BJ (cell line): Measurements from ENCODE around the gene SSH2. TPM values are rescaled to one million over a fixed set of nuclear protein-coding genes. Genes with fewer than 3 reads are reported as not detected.
A peak's percentile ranks its signal among the peaks of the same experiment; 100 is the strongest.

ENCODE experiments used
- CTCF ChIA-PET: fragments of 350-600 bp; formaldehyde crosslinking; extraction: SDS; loops from one replicate; lab custom pipeline; 2021; ENCODE audit warnings: antibody characterized with exemption, inconsistent platforms; lab: Yijun Ruan, JAX
- POLR2A ChIA-PET: fragments of 300-600 bp; sonication (Branson Sonifier 250); formaldehyde crosslinking; extraction: SDS; loops from one replicate; lab custom pipeline; 2021; ENCODE audit warnings: antibody characterized with exemption; lab: Charles Lee
- DNase-seq: peaks from one replicate; pipeline ENCODE4 v3.0.0-alpha.2; 2011; ENCODE audit warnings: low read depth
- H3K27me3 ChIP-seq: 2 replicates; pipeline ENCODE4 v1.6.0; 2011; ENCODE audit warnings: low read length; ENCODE audit not compliant: control insufficient read depth, insufficient read depth
- H3K36me3 ChIP-seq: 2 replicates; pipeline ENCODE4 v1.5.1; 2011; ENCODE audit warnings: low read length; ENCODE audit not compliant: control insufficient read depth, insufficient read depth
- H3K4me3 ChIP-seq: 2 replicates; pipeline ENCODE4 v1.5.1; 2011; ENCODE audit warnings: low read depth, mild to moderate bottlenecking, control low read depth, low read length
- polyA plus RNA-seq: library from polyadenylated mRNA; depleted of rRNA; stranded (reverse); fragments of >200 nt; gene quantifications from 2 replicates; pipeline ENCODE4 v1.2.3, GENCODE V29; 2011
- TF ChIP-seq, protein P1 (sequence below): IDR thresholded peaks from 2 replicates; pipeline ENCODE4 v1.5.1; 2011; ENCODE audit warnings: low read depth, mild to moderate bottlenecking, control low read depth, inconsistent platforms, low read length, moderate library complexity; ENCODE audit not compliant: insufficient read depth

The SSH2 gene
- polyA plus RNA-seq, 1 experiment: 5.7 TPM

DNA sequence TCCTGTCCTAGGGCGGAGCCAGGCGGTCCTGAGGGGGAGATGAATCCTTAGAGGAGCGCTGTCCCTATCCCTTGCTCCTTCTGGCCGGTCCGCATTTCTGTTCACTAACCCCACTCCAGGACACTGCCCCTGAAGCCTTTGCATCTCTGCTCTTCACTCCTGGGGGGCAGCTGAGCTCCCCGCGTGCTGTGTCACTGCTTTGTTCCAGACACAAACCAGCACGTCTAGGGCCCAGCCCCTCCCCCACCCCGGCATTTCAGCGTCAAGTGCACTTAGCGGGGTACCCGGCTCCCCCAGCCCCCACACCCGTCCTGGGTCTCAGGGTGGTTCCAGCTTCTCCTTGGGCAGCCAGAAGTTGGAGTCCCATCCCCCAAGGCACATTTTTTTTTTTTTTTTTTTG is 316.2 kb downstream of the SSH2 start:
- no peaks in the 10 kb centered on the region for H3K36me3 ChIP-seq
- TF ChIP-seq, protein P1, sequence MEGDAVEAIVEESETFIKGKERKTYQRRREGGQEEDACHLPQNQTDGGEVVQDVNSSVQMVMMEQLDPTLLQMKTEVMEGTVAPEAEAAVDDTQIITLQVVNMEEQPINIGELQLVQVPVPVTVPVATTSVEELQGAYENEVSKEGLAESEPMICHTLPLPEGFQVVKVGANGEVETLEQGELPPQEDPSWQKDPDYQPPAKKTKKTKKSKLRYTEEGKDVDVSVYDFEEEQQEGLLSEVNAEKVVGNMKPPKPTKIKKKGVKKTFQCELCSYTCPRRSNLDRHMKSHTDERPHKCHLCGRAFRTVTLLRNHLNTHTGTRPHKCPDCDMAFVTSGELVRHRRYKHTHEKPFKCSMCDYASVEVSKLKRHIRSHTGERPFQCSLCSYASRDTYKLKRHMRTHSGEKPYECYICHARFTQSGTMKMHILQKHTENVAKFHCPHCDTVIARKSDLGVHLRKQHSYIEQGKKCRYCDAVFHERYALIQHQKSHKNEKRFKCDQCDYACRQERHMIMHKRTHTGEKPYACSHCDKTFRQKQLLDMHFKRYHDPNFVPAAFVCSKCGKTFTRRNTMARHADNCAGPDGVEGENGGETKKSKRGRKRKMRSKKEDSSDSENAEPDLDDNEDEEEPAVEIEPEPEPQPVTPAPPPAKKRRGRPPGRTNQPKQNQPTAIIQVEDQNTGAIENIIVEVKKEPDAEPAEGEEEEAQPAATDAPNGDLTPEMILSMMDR: no peak
- ChIA-PET POLR2A (no interaction called here), CTCF (interaction anchor here (0.9 to 4.1 kb wide), 10 partner anchors 9 to 491 kb away, joined by 3 to 32 read pairs (median 3); partner anchors contain the start of genes ANKRD13B and CORO6)
- no peaks in the 10 kb centered on the region for H3K27me3 ChIP-seq
- no peak for DNase-seq
- H3K4me3 ChIP-seq: peak overlapping the region; percentile 9; the same call in 1 of the 2 replicates

DNA sequence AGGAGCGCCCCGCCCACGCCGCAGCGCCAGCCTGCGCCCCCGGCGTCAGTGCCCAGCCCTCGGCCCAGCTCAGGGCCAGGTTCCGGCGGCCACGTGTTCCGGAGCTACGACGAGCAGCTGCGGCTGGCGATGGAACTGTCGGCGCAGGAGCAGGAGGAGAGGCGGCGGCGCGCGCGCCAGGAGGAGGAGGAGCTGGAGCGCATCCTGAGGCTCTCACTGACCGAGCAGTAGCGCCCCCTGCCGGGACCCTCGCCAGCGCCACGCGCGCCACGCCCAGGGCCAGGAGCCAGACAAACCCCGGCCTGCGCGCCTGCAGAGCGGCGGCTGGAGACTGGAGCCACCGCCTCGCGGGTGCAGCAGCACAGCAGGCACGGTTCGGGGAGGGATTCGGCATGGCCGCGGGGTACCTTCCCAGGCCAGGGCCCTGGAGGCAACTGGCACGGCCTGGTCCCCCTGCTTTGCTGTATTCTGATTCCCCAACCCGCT is 316.6 kb downstream of the SSH2 start:
- Histone ChIP-seq H3K27me3 (no peaks in the 10 kb centered on the region), H3K4me3 (peak overlapping the region; percentile 9), H3K36me3 (no peaks in the 10 kb centered on the region)
- CTCF ChIA-PET: interaction anchor here (0.7 to 4.1 kb wide), 12 partner anchors 8 to 491 kb away, joined by 3 to 32 read pairs (median 3); partner anchors contain the start of genes ANKRD13B and CORO6
- TF ChIP-seq, protein P1: peak; percentile 65
- POLR2A ChIA-PET: no interaction called here
- DNase-seq: no peak

DNA sequence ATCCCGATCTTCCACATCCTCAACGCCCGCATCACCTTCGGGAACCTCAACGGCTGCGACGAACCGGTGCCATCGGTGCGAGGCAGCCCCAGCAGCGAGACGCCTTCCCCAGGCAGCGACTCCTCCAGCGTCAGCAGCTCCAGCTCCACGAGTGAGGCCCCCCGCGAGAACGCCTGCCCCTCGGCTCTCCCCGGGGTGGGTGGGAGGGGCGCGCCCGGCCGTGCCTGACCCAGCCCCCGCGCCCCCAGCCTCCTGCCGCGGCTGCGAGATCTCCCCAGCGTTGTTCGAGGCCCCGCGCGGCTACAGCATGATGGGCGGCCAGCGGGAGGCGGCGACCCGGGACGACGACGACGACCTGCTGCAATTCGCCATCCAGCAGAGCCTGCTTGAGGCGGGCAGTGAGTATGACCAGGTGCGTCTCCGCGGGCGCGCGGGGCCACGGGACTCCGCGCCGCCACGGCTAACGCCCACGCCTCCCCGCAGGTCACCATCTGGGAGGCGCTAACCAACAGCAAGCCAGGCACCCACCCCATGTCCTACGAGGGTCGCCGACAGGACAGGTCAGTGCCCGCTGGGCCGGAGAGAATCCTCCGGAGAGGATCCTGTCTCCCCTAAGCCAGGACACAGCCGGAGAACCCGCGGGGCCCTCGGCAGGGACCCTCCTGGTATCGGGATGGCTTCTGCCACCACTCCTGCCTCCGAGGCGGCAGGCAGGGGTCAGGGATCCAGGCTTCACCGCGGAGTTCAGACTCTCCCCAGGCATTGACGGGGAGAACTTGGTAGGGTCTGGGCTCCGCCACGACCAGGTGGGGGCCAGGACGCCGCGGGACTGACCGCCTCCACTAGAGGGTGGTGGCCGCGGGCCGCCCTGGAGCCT is 317.4 kb downstream of the SSH2 start:
- Histone ChIP-seq H3K27me3 (no peaks in the 10 kb centered on the region), H3K4me3 (no peak overlapping the region), H3K36me3 (no peaks in the 10 kb centered on the region)
- DNase-seq: no peak
- TF ChIP-seq, protein P1: no peak
- CTCF ChIA-PET: interaction anchor here (0.7 to 4.1 kb wide), 11 partner anchors 8 to 244 kb away, joined by 3 to 32 read pairs (median 3); partner anchors contain the start of genes ANKRD13B and CORO6
- POLR2A ChIA-PET: no interaction called here

DNA sequence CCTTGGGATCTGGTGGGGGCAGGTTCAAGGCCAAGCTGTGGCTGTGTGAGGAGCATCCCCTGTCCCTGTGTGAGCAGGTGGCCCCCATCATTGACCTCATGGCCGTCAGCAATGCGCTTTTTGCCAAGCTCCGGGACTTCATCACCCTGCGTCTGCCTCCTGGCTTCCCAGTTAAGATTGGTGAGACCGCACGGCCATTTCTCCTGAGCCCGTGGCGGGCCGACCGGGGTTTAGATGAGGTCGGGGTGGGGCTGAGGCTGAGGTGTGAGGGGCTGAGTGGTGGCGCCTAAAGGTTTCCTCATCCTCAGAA is 318.0 kb downstream of the SSH2 start:
- Histone ChIP-seq H3K4me3 (no peak overlapping the region), H3K27me3 (no peaks in the 10 kb centered on the region), H3K36me3 (no peaks in the 10 kb centered on the region)
- TF ChIP-seq, protein P1: no peak
- no peak for DNase-seq
- ChIA-PET CTCF (interaction anchor here (1.1 to 1.4 kb wide), 2 partner anchors 12 to 20 kb away, joined by 3 to 4 read pairs; no protein-coding TSS in a partner anchor), POLR2A (no interaction called here)
